Measurements from ENCODE around the gene HSPA4. TPM values are rescaled to one million over a fixed set of nuclear protein-coding genes. Genes with fewer than 3 reads are reported as not detected.

Gene HSPA4
- total and polyA plus RNA-seq, 2 donors (not counting 1 experiment from before 2014, with no cell fraction given) = 18.1 to 95.0 TPM

DNA sequence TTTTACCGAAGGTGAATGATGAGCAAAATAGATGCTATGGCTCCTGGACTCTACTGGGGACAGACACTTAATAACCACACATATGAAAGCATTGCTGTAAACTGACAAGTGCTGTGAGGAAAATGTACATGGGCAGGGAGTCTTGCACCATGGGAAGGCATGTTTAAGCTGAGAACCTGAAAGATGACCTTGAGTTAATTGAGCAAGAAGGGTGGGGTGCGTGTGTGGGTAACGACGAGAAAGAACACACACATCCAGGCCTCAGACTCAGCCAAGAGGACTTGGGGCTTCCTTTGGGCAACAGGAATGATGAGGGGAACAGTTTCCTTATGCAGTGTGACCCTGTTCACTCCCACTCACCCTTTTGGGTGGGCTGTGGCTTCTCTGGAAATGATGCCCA is 73.1 kb downstream of the HSPA4 start:
- Histone ChIP-seq H3K9me3 (ENCODE audit: control extremely low read depth in 1 of 3, control insufficient read depth in 2 of 3, insufficient read depth in 1 of 3, low read length in 2 of 3) (no peaks in the 10 kb centered on the region), H3K4me2 (replicated peaks; ENCODE audit: low read depth, low read length, poor library complexity, severe bottlenecking) (no peak overlapping the region), H3K27me3 (replicated peaks in 1 of 4; ENCODE audit: control extremely low read depth in 1 of 4, control insufficient read depth in 3 of 4, insufficient read depth in 4 of 4, low read length in 3 of 4) (no peaks in the 10 kb centered on the region), H2AFZ (ENCODE audit: insufficient read depth, low read depth, low read length, poor library complexity, severe bottlenecking) (no peak overlapping the region), H3K4me3 (ENCODE audit: control extremely low read depth in 1 of 5, extremely low read depth in 1 of 5, insufficient read depth in 1 of 5, low read depth in 2 of 5, low read length in 4 of 5) (no peak overlapping the region), H4K20me1 (ENCODE audit: control insufficient read depth, insufficient read depth, low read length, poor library complexity, severe bottlenecking) (no peaks in the 10 kb centered on the region), H3K9ac (ENCODE audit: low read length) (no peak overlapping the region), H3K36me3 (replicated peaks in 1 of 2; ENCODE audit: control extremely low read depth in 1 of 2, control insufficient read depth in 1 of 2, extremely low read depth in 1 of 2, insufficient read depth in 2 of 2, low read length in 1 of 2) (no peaks in the 10 kb centered on the region), H3K4me1 (ENCODE audit: control insufficient read depth in 2 of 2, insufficient read depth in 2 of 2, low read length in 2 of 2) (no peaks in the 10 kb centered on the region), H3K27ac (ENCODE audit: low read length in 2 of 2) (no peak overlapping the region), H3K79me2 (ENCODE audit: control insufficient read depth, insufficient read depth, low read length) (no peaks in the 10 kb centered on the region)
- no peak for DNase-seq
- TF ChIP-seq EZH2 (IDR thresholded peaks at IDR 0.05; ENCODE audit: borderline replicate concordance, insufficient read depth, low read depth, low read length, poor library complexity, severe bottlenecking) (no peak), CTCF (IDR thresholded peaks at IDR 0.05) (no peak)
- H3K4me1 Mint-ChIP-seq = no peaks in the 10 kb centered on the region
- CTCF ChIA-PET = interaction anchor here (1.0 kb wide), 1 partner anchor 14 kb away, joined by 3 read pairs; no protein-coding TSS in a partner anchor
- H3K9me3 Mint-ChIP-seq (ENCODE audit: insufficient read depth) = no peaks in the 10 kb centered on the region
- POLR2A ChIA-PET = no interaction called here
- no CpG with 5 or more reads among the region's 4 CpGs for WGBS (ENCODE audit: insufficient coverage)
- no peak overlapping the region for H3K4me3 Mint-ChIP-seq
- H3K27me3 Mint-ChIP-seq = peaks cover 7% of the 10 kb centered on the region
- H3K27ac Mint-ChIP-seq = no peak overlapping the region
- ATAC-seq (ENCODE audit: low read depth) = no peak
- intact Hi-C loops (cut with micrococcal nuclease) = no loop called here

- POLR2A ChIA-PET = no interaction called here
- ATAC-seq (ENCODE audit: low read depth) = no peak
- 80% methylated on average over 1 of the region's 1 CpG for WGBS (ENCODE audit: insufficient coverage)
Measured at GRCh38 chr5:133128066-133128465, 76.3 kb downstream of the HSPA4 start.

More at GRCh38 chr5:133128066-133128465, 76.3 kb downstream of the HSPA4 start:
- no peak overlapping the region for H3K27ac Mint-ChIP-seq
- H3K27me3 Mint-ChIP-seq = peaks cover 7% of the 10 kb centered on the region
- TF ChIP-seq EZH2 (IDR thresholded peaks at IDR 0.05; ENCODE audit: borderline replicate concordance, insufficient read depth, low read depth, low read length, poor library complexity, severe bottlenecking) (no peak), CTCF (IDR thresholded peaks at IDR 0.05) (no peak)
- CTCF ChIA-PET = interaction anchor here (1.2 kb wide), 1 partner anchor 15 kb away, joined by 3 read pairs; no protein-coding TSS in a partner anchor
- no peaks in the 10 kb centered on the region for H3K27me3 ChIP-seq (replicated peaks in 1 of 4; ENCODE audit: control extremely low read depth in 1 of 4, control insufficient read depth in 3 of 4, insufficient read depth in 4 of 4, low read length in 3 of 4)
- H3K4me2 ChIP-seq (replicated peaks; ENCODE audit: low read depth, low read length, poor library complexity, severe bottlenecking) = no peak overlapping the region
- no peak for DNase-seq
- H3K36me3 ChIP-seq (replicated peaks in 1 of 2; ENCODE audit: control extremely low read depth in 1 of 2, control insufficient read depth in 1 of 2, extremely low read depth in 1 of 2, insufficient read depth in 2 of 2, low read length in 1 of 2) = no peaks in the 10 kb centered on the region
- H3K4me3 Mint-ChIP-seq = no peak overlapping the region
- H3K4me1 Mint-ChIP-seq = no peaks in the 10 kb centered on the region
- H3K9me3 ChIP-seq (ENCODE audit: control extremely low read depth in 1 of 3, control insufficient read depth in 2 of 3, insufficient read depth in 1 of 3, low read length in 2 of 3) = no peaks in the 10 kb centered on the region
- no peaks in the 10 kb centered on the region for H3K4me1 ChIP-seq (ENCODE audit: control insufficient read depth in 2 of 2, insufficient read depth in 2 of 2, low read length in 2 of 2)
- no peak overlapping the region for H3K4me3 ChIP-seq (ENCODE audit: control extremely low read depth in 1 of 5, extremely low read depth in 1 of 5, insufficient read depth in 1 of 5, low read depth in 2 of 5, low read length in 4 of 5)
- H3K27ac ChIP-seq (ENCODE audit: low read length in 2 of 2) = no peak overlapping the region
- H3K79me2 ChIP-seq (ENCODE audit: control insufficient read depth, insufficient read depth, low read length) = no peaks in the 10 kb centered on the region
- H3K9ac ChIP-seq (ENCODE audit: low read length) = no peak overlapping the region
- intact Hi-C loops (cut with micrococcal nuclease) = no loop called here
- H3K9me3 Mint-ChIP-seq (ENCODE audit: insufficient read depth) = no peaks in the 10 kb centered on the region
- no peaks in the 10 kb centered on the region for H4K20me1 ChIP-seq (ENCODE audit: control insufficient read depth, insufficient read depth, low read length, poor library complexity, severe bottlenecking)
- no peak overlapping the region for H2AFZ ChIP-seq (ENCODE audit: insufficient read depth, low read depth, low read length, poor library complexity, severe bottlenecking)

All from B cell (primary cell).